Keratinocyte (primary cell): Measurements from ENCODE around the gene ATP8B1. TPM values are rescaled to one million over a fixed set of nuclear protein-coding genes. Genes with fewer than 3 reads are reported as not detected.

ENCODE experiments used
- DNase-seq: peaks from one replicate; pipeline ENCODE4 v3.0.0-alpha.2; 2011; ENCODE audit warnings: low read depth, missing footprints, low spot score
- FAIRE-seq: peaks from 2 replicates; lab custom pipeline; 2011; peaks lifted over from hg19 to GRCh38; lab: Jason Lieb, UNC
- H2AFZ ChIP-seq: 2 replicates; pipeline ENCODE4 v1.6.0; 2012; ENCODE audit warnings: low read length, control low read depth, inconsistent platforms; ENCODE audit not compliant: control insufficient read depth
- H3K27ac ChIP-seq: 2 replicates; pipeline ENCODE4 v1.5.1; 2011; ENCODE audit warnings: low read length; ENCODE audit not compliant: control insufficient read depth, insufficient read depth
- H3K27me3 ChIP-seq: 3 replicates; pipeline ENCODE4 v1.6.0; 2011; ENCODE audit warnings: low read length; ENCODE audit not compliant: control insufficient read depth, insufficient read depth; ENCODE audit errors: extremely low read depth
- H3K36me3 ChIP-seq, 2 experiments: 2 replicates in 1 of 2; 3 replicates in 1 of 2; pipeline ENCODE4 v1.5.1; 2011; ENCODE audit warnings: low read length in 2 of 2, mild to moderate bottlenecking in 1 of 2; ENCODE audit not compliant: control insufficient read depth in 2 of 2, insufficient read depth in 2 of 2; ENCODE audit errors: extremely low read depth in 1 of 2
- H3K4me1 ChIP-seq: 3 replicates; pipeline ENCODE4 v1.5.1; 2011; ENCODE audit warnings: low read length; ENCODE audit not compliant: control insufficient read depth, insufficient read depth; ENCODE audit errors: extremely low read depth
- H3K4me2 ChIP-seq: 3 replicates; pipeline ENCODE4 v1.6.0; 2011; ENCODE audit warnings: low read depth, low read length; ENCODE audit not compliant: control insufficient read depth, insufficient read depth; ENCODE audit errors: extremely low read depth
- H3K4me3 ChIP-seq, 3 experiments: fragments of 200-600 bp in 1 of 3; sonication (generic) in 1 of 3; 2 replicates in 2 of 3; 3 replicates in 1 of 3; pipeline ENCODE4 v1.5.1; 2011 to 2016; ENCODE audit warnings: low read length in 3 of 3, mild to moderate bottlenecking in 3 of 3, control low read depth in 2 of 3, inconsistent platforms in 1 of 3, low read depth in 1 of 3, mixed read lengths in 1 of 3, mixed run types in 1 of 3, moderate library complexity in 1 of 3; ENCODE audit not compliant: control insufficient read depth in 2 of 3, insufficient read depth in 2 of 3; ENCODE audit errors: extremely low read depth in 1 of 3
- H3K79me2 ChIP-seq: 2 replicates; pipeline ENCODE4 v1.6.0; 2012; ENCODE audit warnings: low read length; ENCODE audit not compliant: control insufficient read depth, insufficient read depth
- H3K9ac ChIP-seq: 3 replicates; pipeline ENCODE4 v1.6.0; 2011; ENCODE audit warnings: low read length; ENCODE audit not compliant: control insufficient read depth, insufficient read depth; ENCODE audit errors: extremely low read depth
- H3K9me1 ChIP-seq: 3 replicates; pipeline ENCODE4 v1.6.0; 2011; ENCODE audit warnings: low read length; ENCODE audit not compliant: control insufficient read depth, insufficient read depth; ENCODE audit errors: extremely low read depth
- H3K9me3 ChIP-seq: 2 replicates; pipeline ENCODE4 v1.5.1; 2012; ENCODE audit warnings: low read depth, low read length; ENCODE audit not compliant: control insufficient read depth
- H4K20me1 ChIP-seq: 3 replicates; pipeline ENCODE4 v1.6.0; 2011; ENCODE audit warnings: low read length; ENCODE audit not compliant: control insufficient read depth, insufficient read depth; ENCODE audit errors: extremely low read depth
- EZH2 ChIP-seq: IDR thresholded peaks from one replicate; pipeline ENCODE4 v1.6.1; 2012; ENCODE audit warnings: inconsistent platforms, mild to moderate bottlenecking, low read length, moderate library complexity
- dilution Hi-C: fragments of 300-500 bp; cut with MboI; formaldehyde crosslinking; loops from one replicate; pipeline ENCODE4 v1.7.0; 2020; ENCODE audit warnings: low sequenced_read_pairs; ENCODE audit not compliant: extremely low pct_ligation_motif_present
- polyA plus RNA-seq, 5 experiments: library from polyadenylated mRNA; depleted of rRNA in 3 of 5; stranded (reverse) in 3 of 5; stranded (forward) in 1 of 5; unstranded in 1 of 5; fragments of >200 nt; gene quantifications; 1 replicate in 1 of 5; 2 replicates in 3 of 5; 3 replicates in 1 of 5; pipeline versions ENCODE4 v1.2.1 to v1.2.3, GENCODE V29; 2011 to 2012; ENCODE audit warnings: missing spikeins in 2 of 5, low read depth in 1 of 5, low replicate concordance in 1 of 5
- TF ChIP-seq, protein P1 (sequence below), 3 experiments: IDR thresholded peaks in 1 of 3; conservative IDR thresholded peaks in 1 of 3; optimal IDR thresholded peaks in 1 of 3; 2 replicates in 2 of 3; 3 replicates in 1 of 3; pipeline versions ENCODE3 to v1.5.1; 2011; ENCODE audit warnings: low read length in 3 of 3, mild to moderate bottlenecking in 3 of 3, moderate library complexity in 2 of 3, control low read depth in 1 of 3, inconsistent platforms in 1 of 3; ENCODE audit not compliant: insufficient read depth in 2 of 3; ENCODE audit errors: extremely low read depth in 1 of 3

Gene ATP8B1
- polyA plus RNA-seq, 1 donor (not counting 4 experiments of a cell fraction or from before 2014, with no cell fraction given), result 20.4 TPM

DNA sequence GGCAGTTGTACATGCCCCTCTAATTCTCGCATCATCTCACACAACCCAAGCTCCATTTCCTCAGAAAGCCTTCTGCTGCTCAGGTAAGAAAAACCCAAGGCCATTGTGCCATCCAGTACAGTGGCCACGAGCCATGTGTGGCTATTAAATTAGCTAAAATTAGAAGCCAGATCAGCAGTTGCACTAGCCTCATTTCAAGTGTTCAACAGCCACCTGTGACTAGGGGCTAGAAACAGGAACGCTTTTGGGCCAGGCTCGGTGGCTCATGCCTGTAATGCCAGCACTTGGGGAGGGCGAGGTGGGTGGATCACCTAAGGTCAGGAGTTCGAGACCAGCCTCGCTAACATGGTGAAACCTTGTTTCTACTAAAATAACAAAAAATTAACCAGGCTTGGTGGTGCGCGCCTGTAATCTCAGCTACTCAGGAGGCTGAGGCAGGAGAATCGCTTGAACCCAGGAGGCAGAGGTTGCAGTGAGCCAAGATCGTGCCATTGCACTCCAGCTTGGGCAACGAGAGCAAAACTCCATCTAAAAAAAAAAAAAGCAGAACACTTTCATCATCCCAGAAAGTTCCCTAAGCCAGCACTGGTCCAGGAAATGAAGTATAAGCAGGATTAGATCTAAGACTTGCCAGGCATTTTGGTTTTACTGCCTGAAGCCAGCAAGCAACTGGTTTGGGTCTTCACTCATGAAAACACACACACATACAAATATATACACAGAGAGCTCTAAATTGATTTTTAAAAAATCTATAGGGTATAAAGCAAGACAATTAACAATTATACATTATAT, 35.7 kb downstream of the ATP8B1 start:
- peaks cover 21% of the 10 kb centered on the region for H3K4me1 ChIP-seq
- H3K79me2 ChIP-seq, result peaks cover 14% of the 10 kb centered on the region
- no peaks in the 10 kb centered on the region for H3K9me3 ChIP-seq
- no peak overlapping the region for H3K4me3 ChIP-seq
- H3K27me3 ChIP-seq, result no peaks in the 10 kb centered on the region
- FAIRE-seq (no peak), DNase-seq (no peak)
- TF ChIP-seq EZH2, result no peak
- TF ChIP-seq, protein P1, sequence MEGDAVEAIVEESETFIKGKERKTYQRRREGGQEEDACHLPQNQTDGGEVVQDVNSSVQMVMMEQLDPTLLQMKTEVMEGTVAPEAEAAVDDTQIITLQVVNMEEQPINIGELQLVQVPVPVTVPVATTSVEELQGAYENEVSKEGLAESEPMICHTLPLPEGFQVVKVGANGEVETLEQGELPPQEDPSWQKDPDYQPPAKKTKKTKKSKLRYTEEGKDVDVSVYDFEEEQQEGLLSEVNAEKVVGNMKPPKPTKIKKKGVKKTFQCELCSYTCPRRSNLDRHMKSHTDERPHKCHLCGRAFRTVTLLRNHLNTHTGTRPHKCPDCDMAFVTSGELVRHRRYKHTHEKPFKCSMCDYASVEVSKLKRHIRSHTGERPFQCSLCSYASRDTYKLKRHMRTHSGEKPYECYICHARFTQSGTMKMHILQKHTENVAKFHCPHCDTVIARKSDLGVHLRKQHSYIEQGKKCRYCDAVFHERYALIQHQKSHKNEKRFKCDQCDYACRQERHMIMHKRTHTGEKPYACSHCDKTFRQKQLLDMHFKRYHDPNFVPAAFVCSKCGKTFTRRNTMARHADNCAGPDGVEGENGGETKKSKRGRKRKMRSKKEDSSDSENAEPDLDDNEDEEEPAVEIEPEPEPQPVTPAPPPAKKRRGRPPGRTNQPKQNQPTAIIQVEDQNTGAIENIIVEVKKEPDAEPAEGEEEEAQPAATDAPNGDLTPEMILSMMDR (optimal IDR thresholded peaks at IDR 0.05 in 1 of 3, IDR thresholded peaks at IDR 0.05 in 1 of 3, conservative IDR thresholded peaks at IDR 0.05 in 1 of 3; ENCODE audit: extremely low read depth in 1 of 3, insufficient read depth in 2 of 3, low read length in 3 of 3), result no peak
- H4K20me1 ChIP-seq, result no peaks in the 10 kb centered on the region
- dilution Hi-C loops, result no loop called here
- no peak overlapping the region for H3K27ac ChIP-seq
- no peak overlapping the region for H3K4me2 ChIP-seq
- no peaks in the 10 kb centered on the region for H3K36me3 ChIP-seq
- H2AFZ ChIP-seq, result no peak overlapping the region
- H3K9ac ChIP-seq, result no peak overlapping the region
- no peaks in the 10 kb centered on the region for H3K9me1 ChIP-seq

DNA sequence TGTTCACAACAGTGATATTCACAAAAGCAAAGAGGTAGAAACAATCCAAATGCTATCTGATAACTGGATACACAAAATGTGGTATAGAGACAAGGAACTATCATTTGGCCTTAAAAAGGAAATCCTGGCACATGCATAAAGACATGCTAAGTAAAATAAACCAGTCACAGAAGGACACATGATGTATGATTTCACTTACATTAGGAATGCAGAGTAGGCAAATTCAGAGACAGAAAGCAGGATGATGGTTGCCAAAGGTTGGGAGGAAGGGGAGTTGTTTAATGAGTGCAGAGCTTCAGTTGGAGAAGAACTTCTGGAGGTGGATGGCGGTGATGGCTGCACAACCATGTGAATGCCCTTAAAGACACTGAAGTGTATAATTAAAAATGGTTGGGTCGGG, 38.1 kb downstream of the ATP8B1 start:
- H3K4me3 ChIP-seq, result no peak overlapping the region
- no peaks in the 10 kb centered on the region for H3K9me1 ChIP-seq
- H2AFZ ChIP-seq, result no peak overlapping the region
- peaks cover 11% of the 10 kb centered on the region for H3K79me2 ChIP-seq
- H4K20me1 ChIP-seq, result no peaks in the 10 kb centered on the region
- no peak overlapping the region for H3K27ac ChIP-seq
- dilution Hi-C loops, result no loop called here
- TF ChIP-seq, protein P1 (optimal IDR thresholded peaks at IDR 0.05 in 1 of 3, IDR thresholded peaks at IDR 0.05 in 1 of 3, conservative IDR thresholded peaks at IDR 0.05 in 1 of 3; ENCODE audit: extremely low read depth in 1 of 3, insufficient read depth in 2 of 3, low read length in 3 of 3), result no peak
- TF ChIP-seq EZH2, result no peak
- H3K4me2 ChIP-seq, result no peak overlapping the region
- no peaks in the 10 kb centered on the region for H3K27me3 ChIP-seq
- no peaks in the 10 kb centered on the region for H3K36me3 ChIP-seq
- H3K4me1 ChIP-seq, result no peaks in the 10 kb centered on the region
- no peaks in the 10 kb centered on the region for H3K9me3 ChIP-seq
- DNase-seq (no peak), FAIRE-seq (no peak)
- no peak overlapping the region for H3K9ac ChIP-seq
